Measurements from ENCODE around the gene LPCAT1.
A peak's percentile ranks its signal among the peaks of the same experiment; 100 is the strongest.
"Not testable (repeated sequence)": the region's sequence is repeated elsewhere in the genome, so short reads cannot be mapped to it uniquely, and the experiment has no call there.

Gene LPCAT1

DNA sequence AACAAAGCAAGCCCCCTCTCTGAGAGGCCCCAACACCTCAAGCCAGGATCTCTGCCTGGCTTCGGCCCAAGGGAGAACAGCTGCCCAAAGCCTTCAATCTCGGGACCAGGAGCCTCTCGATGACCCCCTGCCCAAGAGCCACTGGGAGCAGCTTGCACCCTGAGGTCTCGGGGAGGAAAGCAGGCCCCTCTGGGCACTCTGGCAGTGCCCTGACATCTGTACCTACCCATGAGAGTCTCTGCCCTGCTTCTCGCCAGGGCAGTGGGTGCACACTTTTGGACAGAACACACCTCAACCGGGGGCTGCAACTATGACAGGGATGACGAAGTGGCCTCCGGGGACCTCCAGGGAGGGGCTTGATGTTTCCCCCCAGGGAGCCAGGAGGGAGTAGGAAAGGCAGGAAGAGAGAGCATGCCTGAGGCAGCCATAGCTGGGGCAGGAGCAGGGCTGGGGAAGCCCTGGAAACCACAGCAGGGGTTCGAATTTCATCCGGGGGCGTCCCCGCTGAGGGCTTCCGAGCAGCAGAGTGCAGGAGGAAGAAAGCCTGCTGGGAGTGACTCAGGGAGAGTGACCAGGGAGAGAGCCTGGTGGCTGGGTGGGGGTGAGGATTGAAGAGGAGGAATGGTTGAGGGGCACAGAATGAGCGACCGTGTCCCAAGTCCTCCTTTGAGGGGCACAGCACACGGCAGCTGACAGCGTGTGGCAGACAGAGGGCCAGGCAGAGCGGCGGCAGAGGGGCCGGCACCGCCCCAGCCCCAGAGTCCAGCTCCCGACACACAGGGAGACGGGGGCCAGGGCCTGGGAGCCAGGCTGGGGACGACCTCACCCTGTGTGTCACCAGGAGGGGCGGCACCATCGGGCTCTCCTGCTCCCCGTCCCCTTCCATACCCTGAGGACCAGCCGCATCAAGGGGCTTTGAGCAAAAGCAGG is 1.8 kb downstream of the LPCAT1 start:
- DNase-seq, result peak in 1 of 2 experiments; percentile 2

DNA sequence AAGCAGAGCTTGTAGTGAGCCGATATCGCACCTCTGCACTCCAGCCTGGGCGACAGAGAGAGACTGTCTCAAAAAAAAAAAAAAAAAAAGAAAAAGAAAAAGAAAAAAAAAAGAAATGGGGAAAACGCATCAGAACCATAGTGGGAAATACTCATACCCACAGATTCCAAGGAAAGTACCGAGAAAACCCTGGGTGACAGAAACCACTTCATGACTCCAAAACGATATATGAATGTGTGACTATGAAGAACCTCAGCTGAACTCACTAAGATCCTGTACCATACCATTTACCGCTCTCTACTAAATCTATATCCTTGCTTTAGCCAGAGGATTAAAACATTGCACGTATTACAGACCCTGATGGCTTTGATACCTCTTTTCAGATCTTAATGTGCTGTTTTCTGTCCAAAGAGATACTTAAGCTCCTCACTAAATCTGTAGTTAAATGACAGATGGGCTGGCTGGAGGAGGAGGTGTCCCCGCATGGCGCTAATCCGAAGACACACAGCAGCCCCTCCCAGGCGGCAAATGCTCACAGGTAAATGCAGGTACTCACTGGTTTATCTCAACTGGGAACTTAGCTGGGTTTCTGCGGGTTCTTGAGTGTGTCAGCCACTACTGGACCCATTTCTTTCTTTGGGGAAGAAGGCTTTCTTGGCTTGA is 2.8 kb downstream of the LPCAT1 start:
- DNase-seq, result peak in 1 of 2 experiments; percentile 1

DNA sequence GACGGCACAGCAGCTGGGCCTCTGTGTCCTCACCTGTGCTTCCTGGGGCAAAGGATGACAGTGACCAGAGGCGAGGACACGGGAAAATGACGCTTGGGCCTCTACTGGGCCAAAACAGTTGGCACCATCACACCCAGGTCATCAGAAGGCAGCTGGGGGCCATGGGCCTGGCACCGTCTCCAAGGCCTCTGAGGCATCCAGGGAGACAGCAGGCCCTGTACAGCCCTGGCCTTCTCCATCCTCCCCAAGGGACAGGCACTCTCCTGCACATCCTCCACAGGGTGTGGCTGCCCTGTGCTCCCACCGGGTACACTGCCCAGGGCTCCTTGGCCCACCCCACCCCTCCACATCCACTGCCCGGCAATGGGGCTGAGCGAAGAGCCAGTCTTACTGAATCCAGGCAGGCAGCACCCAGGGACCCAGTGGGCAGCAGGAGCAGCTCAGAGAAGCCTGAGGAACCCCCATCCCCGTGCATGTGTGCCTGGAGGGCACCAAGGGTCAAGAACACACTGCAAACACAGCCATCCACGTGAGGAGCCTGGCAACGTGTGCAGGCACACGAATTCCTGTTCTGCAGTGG is 4.0 kb downstream of the LPCAT1 start:
- peak in 1 of 2 experiments; percentile 2 for DNase-seq

DNA sequence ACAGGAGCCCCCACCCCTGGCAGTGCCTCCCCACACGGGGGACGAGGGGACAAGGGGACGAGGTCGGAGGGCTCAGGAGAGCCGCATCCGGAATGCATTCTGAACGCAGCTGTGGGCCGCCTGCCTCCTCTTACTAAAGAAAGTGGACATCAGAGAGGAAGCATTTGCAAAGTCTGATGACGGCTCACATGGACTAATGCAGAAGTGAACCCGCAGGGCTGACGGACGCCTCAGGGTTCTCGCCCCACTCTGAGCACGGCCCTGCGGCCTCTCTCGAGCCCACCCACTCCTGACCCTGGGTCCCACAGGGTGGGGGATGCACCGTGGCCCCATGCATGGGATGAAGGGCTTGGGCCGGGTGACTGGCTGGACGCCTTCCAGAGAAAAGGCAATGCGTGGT is 5.9 kb downstream of the LPCAT1 start:
- no peak for DNase-seq

DNA sequence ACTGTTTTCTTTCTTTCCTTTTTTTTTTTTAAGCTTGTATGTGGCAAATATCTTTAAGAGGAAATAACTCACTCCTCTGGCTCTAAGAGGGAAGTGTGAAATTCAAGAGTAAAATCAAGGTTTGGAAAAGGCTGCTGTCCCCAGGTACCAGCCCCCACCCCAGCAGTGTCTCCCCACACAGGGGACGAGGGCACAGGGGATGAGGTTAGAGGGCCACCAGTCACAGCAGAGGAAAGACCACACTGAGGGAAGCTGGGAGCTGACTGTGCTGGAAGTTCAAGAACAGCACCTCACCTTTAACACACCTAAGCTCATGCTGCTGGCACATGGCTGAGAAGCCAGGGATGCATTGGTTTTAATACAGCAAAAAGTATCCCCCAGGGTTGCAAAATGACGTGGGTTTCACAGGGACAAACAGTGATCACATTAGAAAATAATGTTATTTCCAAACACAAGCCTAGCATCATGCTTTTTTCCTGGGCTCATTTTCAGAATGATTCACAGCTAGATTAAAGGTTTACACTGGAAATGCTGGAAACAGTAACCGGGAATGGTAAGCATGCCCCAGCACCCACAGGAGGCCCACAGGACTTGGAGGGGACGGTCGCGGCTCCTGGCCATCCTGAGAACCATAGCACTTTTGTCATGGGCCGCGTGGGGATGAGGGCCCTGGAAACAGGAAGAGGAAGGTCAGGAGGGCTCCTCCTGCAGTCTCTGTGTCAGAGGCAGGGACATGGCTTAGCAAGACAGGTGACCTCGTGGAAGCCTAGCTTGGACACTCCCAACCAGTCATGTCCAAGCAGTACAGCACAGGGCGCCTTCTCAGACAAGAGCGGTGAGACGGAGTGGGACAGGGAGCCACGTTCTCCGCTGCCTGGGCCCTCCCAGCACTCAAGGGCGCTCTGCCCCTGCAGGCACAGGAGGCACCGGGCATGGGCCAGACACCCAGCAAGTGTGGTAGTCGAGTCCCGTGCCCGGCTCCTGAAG is 6.9 kb downstream of the LPCAT1 start:
- DNase-seq, result no peak

GRCh38 chr5:1515921-1516571 is 7.7 kb downstream of the LPCAT1 start:
- DNase-seq, result no peak

DNA sequence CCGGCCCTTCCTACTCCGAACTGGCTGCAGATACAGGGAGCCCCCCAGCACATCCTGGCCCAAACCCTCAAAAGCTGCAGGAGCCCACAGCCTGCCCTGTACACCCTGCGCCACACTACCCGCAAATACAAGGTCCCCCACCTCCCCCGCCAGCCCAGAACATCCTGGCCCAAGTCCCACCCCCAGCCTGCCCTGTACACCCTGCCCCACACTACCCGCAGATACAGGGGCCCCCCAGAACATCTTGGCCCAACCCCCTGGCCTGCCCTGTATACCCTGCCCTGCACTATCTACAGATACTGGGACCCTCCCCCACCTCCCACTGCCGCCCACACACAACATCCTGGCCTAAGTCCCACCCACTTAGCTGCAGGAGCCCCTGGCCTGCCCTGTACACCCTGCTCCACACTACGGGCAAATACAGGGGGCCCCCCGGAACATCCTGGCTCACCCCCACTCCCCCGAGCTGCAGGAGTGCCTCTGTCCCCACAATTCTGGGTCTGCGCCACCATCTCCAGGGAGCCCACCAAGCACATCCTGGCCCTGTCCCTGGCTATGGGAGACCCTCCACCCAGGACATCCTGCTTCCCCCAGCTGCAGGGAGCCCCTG is 8.3 kb downstream of the LPCAT1 start:
- DNase-seq, result no peak

- not testable (repeated sequence) for DNase-seq
Observed at GRCh38 chr5:1514819-1515310, 8.9 kb downstream of the LPCAT1 start.

- no peak for DNase-seq
Observed at GRCh38 chr5:1514027-1514818, 9.5 kb downstream of the LPCAT1 start.

GRCh38 chr5:1513326-1514026 is 10.3 kb downstream of the LPCAT1 start:
- DNase-seq, result no peak

- no peak for DNase-seq
Observed at GRCh38 chr5:1512541-1513291, 11.0 kb downstream of the LPCAT1 start.

DNA sequence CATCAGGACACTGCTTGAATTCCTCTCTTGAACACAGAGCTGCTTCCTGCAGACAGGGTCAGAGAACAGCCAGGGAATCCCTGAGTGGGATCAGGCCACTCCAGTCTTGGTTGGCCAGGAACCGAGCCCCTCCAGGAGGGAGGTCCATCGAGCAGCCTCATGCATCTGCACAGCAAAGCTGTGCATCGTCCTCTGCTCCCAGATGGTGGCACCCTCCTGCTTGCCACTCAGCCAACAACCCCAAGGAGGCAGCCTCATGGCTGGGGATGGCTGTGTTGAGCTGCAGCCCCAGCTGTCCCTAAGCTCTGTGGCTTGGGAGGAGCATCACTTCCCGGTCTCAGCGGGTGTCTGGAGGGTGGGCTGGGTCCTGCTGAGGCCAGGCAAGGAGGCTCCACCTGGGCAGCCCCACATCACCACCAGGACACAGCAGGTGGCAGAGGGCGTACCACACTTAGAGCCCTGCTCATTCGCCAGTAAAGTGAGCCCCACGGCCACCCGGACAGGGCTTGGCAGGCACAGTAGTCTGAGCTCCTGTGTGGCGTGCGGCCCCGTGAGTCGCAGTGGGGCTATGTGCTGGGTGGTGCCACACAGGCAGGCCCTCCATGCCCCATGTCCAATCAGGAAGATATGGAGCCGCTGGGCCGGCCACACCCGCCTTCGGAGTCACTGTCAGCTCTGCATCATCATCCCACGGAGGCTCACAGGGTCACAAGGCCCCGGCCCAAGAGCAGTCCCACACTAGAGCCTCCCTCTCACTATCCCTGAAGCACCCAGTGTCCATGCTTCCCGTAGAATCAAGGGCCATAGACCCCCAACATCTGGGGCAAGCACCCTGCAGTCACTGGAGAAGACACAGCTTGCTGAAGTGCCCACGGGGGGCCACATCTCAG is 11.9 kb downstream of the LPCAT1 start:
- DNase-seq, result peak in 1 of 2 experiments; percentile 1

DNA sequence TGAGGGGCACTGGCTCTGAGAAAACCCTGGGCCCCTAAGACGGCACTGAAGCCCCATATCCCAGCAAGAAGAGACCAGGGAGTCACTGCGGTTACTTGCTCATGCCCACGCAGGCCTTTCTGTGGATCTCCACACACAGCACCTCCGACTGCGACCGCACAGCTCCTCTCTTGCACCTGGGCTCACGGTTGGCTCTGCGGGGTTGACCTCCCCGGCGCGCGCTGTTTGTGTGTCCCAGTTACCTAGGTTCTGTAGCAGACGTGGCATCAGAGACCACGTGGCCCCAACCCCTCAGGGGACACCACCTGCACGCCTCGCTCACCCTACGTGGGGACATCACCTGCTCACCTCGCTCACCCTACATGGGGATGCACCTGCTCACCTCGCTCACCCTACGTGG is 12.7 kb downstream of the LPCAT1 start:
- DNase-seq, result no peak

GRCh38 chr5:1510631-1511030 is 13.1 kb downstream of the LPCAT1 start:
- DNase-seq, result no peak

DNA sequence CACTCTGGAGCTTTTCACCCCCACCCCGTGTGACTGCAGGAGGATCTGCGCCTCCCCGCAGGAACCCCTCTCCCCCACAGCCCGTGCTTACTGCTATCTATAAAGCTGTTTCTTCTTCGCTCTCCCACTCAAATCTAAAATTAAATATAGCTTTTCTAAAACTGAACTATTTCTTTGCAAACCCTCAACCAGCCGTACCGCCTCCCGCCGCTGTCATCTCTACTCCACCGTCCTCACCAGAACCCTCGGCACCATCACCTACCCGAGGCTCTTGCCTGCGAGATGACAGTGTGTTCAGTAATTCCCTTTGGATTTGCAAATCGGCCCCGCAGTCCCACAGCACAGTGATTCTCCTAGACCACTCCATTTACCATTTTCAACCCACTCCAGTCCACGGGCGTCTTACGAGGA is 13.6 kb downstream of the LPCAT1 start:
- DNase-seq, result no peak

DNA sequence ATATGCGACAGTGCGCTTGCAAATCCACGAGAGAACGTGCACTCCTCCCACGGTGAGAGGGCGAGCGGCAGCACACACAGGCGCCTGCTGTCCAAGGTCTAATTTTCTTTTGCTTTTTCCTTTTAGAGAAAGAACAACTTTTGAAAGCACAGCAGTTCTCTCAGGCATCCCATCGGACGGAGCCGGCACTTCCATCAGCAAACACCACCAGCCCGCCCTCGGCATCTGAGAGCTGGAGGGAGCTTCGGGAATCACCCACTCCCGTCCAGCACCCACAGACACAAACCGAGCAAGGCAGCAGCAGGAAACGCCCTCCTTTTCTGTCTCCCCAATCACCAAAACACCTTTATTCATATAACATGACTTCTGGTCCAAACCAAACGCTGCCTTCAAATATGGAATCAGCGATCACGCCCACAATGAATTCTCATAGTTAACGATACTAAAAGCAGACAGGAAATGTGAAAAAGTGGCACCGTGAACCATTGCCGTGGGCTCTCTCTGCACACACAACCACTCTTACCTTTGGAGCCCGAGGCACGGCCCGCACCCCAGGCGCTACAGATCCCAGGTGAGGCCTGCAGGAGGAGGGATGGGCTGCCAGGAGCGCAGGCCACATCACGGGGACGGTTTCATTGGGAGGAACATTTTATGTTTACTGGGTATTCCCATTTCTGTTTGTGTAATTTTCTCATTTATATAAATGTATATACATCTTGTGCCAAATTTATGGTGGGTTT is 14.2 kb downstream of the LPCAT1 start:
- DNase-seq, result no peak

DNA sequence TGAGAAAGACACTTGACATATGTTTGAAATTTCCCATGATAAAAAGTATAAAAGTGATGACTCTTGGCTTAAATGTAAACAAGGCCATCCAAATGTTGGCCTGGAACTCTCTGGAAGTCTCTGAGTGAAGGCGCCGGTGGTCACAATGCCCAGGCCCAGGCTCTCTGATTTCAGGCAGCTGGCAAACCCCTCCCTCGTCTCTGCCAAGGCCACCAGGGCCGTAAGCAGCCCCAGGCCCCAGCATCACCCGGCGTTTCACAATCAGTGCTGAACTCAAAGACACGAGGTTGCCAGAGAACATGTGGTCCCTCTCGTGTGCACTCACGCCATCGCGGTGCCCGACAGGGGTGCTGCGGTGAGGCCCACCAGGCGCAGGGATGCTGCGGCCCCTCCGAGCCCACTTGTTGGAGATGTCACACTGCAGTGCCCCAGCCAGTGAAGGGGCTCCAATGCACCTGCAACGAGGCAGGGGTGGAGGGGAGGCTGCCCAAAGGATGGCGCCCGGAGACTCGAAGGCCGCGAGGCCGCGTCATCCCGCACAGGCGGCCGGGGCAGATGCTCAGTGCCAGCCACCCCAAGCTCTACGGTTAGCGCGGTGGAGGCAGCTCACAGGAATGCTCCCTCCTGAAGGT is 15.0 kb downstream of the LPCAT1 start:
- no peak for DNase-seq
